NOMO-1 treated with dmso at 0.1 percent for 144 hours (cell line): ENCODE measurements around the gene ADCY2.

ENCODE experiments used
- DNase-seq: peaks from one replicate; lab custom pipeline; 2025; ENCODE audit not compliant: unreplicated experiment; lab: John Stamatoyannopoulos, UW

The ADCY2 gene

DNA sequence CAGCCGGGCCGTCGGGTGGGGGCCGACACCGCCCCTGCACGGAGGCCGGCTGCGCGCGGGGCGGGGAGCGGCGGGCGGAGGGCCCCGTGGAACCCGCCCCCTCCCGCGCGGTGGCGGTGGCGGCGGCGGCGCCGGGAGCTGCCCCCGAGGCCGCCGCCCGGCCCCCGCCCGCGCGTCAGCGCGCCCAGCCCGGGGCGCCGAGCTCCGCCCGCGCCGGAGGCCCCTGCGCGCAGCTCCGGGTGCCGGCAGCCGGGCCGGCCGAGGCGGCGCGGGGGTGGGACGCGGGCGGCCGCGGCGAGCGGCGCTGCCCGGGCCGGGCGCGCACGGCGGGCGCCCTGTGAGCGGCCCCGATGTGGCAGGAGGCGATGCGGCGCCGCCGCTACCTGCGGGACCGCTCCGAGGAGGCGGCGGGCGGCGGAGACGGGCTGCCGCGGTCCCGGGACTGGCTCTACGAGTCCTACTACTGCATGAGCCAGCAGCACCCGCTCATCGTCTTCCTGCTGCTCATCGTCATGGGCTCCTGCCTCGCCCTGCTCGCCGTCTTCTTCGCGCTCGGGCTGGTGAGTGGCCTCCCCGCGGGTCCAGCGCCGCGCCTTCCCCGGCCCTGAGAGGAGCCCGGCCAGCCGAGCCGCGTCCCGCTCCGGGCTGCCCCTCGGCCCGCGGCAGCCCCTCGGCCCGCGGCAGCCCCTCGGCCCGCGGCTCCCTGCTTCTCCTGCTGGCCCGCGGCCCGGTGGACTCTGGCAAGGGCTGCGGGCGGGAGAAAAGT is at the start of gene ADCY2:
TSS of gene ADCY2 (plus strand) at position 192 of the 766 bp plus-strand sequence. CDS start at position 351, 159 bp downstream.
- no peak for DNase-seq

DNA sequence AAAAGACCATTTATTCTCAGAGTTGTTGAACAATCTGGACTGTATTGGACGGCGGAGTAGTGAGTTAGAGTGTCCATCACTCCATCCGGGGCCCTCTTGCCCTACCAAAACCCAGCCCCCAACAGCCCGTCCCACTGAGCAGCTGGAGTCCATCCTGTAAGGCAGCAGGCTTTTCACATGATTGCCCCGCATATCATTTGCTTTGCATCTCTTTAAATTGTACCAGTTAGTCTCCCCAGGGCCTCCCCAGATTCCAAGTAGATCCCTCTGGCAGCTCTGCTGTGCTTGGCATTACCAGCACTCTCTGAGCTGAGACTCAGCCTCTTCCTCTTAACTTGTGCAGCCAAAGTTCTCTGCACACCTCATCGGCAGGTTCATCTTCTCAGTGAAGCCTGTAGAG is 48.6 kb upstream of the ADCY2 start:
- no peak for DNase-seq

GRCh38 chr5:7348168-7348854 is 47.6 kb upstream of the ADCY2 start:
- no peak for DNase-seq

DNA sequence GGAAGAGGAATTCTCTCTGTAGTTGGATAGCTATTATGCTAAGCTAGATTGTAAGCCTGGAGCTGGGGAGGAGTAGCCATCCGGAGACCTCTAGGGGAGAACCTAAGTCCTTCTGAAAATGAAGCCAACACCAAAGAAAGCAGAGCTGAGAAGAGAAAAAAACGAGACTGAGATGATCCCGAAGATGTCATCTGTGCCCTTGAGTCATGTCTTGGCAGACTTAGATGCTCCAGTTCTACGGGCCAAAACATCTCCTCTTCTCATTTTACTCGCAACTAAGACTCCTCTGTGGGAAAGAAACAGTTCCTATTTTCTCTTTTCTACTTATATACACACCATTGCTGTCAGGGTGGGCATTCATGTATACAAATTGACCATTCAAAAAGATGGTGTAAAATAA is 34.3 kb upstream of the ADCY2 start:
- no peak for DNase-seq

DNA sequence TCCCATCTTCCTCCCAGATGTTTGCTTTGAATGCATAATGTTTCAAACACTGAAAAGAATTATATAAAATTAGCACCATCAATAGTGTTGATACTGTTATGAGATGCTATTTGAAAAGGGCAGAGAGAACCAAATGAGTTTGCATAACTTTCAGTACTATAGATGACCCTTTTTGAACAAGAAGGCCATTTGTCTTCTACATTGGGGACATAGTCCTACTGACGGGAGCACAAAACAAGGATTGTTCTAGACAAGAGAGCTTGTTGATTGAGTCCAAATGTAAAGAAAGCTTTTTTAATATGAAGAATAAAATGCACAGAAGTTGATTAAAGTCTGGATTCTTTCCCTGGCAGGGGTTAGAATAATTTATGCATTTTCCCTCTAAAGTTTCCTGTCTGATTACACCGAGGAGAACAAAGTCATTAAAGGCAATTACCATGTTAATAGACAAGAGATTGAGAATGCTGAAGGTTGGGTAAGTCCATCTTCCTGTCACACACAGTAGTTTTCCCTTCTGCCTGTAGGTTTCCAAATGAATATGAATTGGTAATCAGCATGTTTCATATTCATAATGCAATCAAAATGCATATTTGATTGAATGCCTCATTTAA is 32.8 kb upstream of the ADCY2 start:
- DNase-seq = no peak

- DNase-seq = no peak
Measured at GRCh38 chr5:7364226-7364875, 31.6 kb upstream of the ADCY2 start.

GRCh38 chr5:7367780-7368179 is 28.2 kb upstream of the ADCY2 start:
- DNase-seq = no peak

- DNase-seq = no peak
Measured at GRCh38 chr5:7372399-7372798, 23.5 kb upstream of the ADCY2 start.

DNA sequence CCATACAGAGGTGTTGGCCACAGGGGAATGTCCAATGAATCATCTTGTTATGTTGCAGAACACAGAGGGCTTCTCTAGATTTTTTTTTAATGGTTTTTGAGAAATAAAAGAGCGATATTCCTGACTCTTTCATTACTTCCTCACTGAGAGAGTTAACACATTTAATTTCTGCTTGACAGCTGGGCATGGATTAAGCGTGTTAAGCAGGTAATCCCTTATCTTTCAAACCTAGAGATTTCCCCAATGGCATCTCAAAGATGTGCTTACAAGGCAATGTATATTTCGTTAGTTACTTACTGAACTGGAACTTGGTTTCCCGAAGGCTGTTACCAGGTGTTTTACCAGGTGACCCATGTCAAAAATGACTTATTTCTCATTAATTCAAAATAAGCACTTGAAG is 21.8 kb upstream of the ADCY2 start:
- no peak for DNase-seq

DNA sequence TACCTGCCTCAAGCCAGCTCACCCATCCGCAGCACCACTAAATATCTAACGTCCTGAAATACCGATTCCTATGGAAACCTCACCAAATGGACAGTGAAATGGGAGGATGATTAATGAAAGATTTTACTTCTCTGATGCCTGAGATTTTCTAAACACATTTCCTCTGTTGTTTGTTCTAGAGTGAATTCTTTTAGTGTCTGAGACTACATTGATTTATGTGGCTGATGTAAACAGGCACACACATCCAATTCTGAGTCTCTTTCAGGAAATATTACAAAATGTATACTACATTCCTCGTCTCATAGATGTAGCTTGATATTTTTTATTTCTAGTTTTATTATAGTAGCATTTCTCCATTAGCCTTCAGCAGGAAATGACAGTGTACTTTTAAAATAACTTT is 20.5 kb upstream of the ADCY2 start:
- DNase-seq = no peak

DNA sequence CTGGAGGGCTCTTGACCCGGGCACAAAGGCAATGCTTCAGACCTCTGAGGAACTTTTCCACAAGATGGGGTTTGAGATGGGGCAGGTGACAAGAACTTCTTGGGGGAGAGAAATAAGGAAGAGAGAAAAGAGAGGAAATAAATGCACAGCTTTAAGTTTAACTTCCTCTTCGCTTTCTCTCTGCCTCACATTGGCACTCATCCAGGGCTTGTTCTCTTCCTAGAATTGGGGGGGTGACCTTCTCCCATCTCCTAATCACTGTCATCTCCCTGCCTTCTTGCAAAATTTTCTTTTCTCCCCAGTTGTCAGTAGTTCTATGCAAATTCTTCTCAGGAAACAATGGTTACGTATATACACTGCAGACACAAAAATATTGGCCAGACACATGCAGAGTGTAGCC is 19.1 kb upstream of the ADCY2 start:
- peak; percentile 62 for DNase-seq

- DNase-seq = peak; percentile 93
Measured at GRCh38 chr5:7377761-7378160, 18.2 kb upstream of the ADCY2 start.

DNA sequence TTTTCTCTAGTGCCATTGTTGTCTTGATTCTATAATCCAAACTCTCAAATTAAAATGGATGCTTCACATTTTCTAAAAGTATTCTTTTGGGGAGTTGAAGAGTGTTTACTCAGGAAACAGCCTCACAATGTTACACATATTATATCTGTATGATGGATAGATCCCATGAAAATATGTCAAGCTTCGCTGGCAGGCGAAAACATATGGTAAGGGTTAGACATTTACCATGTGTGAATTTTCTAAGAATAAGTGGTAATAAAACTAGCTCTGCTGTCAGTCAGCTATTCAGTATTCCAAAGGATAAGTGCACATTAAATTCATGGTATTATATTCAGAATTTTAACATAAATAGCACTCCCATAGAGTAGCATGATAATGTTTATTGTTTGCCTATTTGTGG is 13.3 kb upstream of the ADCY2 start:
- DNase-seq = no peak

- DNase-seq = no peak
Measured at GRCh38 chr5:7385681-7386080, 10.3 kb upstream of the ADCY2 start.

- DNase-seq = no peak
Measured at GRCh38 chr5:7388553-7388952, 7.4 kb upstream of the ADCY2 start.

DNA sequence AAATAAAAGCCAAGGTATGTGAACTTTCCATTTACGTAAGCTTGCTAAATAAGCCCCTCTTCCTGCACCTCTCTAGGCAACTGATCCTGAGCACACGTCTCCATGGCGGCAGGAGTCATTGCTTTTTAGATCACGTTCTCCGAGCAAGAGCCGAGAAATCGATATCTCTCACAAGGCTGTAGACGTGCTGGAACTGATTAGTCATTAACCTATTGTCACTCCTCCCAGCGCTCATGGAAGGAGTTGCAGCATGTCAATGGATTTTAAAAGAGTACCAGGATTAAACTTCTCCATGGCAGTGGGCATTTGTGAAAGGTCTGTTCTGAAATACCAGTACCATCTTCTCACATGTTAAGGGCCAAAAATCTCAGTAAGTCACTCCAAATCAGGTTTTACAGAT is 4.7 kb upstream of the ADCY2 start:
- DNase-seq = no peak

GRCh38 chr5:7391814-7392692 is 3.9 kb upstream of the ADCY2 start:
- DNase-seq = peak; percentile 42

GRCh38 chr5:7392693-7393024 is 3.3 kb upstream of the ADCY2 start:
- DNase-seq = no peak

- no peak for DNase-seq
Measured at GRCh38 chr5:7393921-7394799, 1.8 kb upstream of the ADCY2 start.

DNA sequence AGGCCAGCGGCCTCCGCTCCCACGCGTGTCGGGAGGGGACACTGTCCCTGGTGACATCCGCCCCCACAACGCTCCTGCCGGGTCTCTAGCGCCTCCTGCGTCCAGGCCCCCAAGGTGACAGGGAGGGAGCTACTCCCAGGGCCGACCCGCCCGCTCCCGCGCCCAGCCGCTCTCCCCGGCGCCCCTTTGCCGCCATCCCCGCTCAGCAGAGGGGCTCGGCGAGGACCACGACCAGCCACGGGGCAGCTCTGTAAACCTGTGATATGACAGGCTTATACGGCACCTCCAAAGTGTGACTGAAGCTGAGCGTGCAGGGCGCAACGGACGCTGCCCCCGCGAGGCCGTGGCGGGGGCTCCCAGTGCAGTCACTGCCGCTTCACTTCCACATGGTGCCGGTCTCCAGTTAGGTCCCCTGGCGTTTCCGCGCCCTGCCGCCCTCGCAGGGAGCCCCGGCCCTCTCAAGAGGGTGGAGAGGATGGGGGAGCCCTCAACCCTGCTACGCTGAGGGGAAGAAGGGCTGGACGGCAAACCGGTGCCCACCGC is 978 bp upstream of the ADCY2 start:
- no peak for DNase-seq
